Cardiac fibroblast (primary cell): Measurements from ENCODE around the gene SELENOT.
"Not testable (repeated sequence)": the region's sequence is repeated elsewhere in the genome, so short reads cannot be mapped to it uniquely, and the experiment has no call there.

Experiments used
- DNase-seq, 2 donors: peaks; one replicate each; pipeline versions ENCODE4 v3.0.0 to v3.0.0-alpha.2; 2010; ENCODE audit warnings: low read depth in 2 of 2
- H3K4me3 ChIP-seq, 2 donors: replicated peaks in 1 of 2; 1 replicate in 1 of 2; 2 replicates in 1 of 2; pipeline ENCODE4 v1.5.1; 2011; ENCODE audit warnings: low read depth in 2 of 2, low read length in 2 of 2, mild to moderate bottlenecking in 2 of 2, moderate library complexity in 1 of 2
- CTCF ChIP-seq: IDR thresholded peaks from one replicate; pipeline ENCODE4 v1.5.1; 2011; ENCODE audit warnings: low read depth, mild to moderate bottlenecking, low read length, inconsistent platforms

SELENOT gene

DNA sequence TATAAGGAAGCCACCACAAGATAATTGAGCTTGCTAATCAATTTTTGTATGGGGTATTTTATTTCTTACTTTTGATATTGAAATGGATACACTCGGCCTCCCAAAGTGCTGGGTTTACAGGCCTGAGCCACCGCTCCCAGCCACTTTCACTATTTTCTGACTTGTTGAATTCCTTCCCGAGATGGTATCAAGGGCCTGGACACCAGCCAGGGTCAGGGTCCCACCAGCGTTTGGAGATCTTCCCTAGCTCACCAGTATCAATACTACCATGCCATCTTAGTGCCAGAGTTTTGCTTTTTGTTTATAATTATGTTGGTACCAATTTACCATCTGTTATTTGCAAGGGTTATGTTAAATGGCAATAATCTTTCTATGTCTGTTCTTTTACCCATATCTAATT, 5.5 kb upstream of the SELENOT start:
- no peak overlapping the region for H3K4me3 ChIP-seq
- DNase-seq, result no peak
- no peak for TF ChIP-seq CTCF

DNA sequence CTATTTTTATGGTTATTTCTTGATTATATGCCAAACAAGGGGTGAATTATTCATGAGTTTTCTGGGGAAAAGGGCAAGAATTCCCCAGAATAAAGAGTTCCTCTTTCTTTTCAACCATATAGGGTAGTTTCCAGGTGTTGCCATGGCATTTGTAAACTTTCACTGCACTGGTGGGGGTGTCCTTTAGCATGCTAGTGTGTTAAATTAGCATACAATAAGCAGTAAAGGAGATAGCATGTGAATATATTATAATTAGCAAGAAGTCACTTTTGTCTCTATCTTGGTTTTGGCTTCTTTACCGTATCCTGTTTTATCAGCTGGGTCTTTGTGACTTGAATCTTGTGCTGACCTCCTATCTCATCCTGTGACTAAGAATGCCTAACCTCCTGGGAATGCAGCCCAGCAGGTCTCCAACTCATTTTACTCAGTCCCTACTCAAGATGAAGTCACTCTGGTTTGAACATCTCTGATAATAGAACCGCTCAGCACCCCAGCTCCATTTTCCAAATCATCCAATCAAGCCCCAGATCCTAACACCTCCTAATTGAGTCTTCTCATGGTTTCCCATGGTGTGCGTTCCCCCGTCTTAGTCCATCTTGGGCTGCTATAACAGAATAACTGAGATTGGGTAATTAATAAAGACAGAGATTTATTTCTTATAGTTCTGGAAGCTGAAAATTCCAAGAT, 3.4 kb upstream of the SELENOT start:
- no peak overlapping the region for H3K4me3 ChIP-seq
- peak; percentile 41 to 79 for DNase-seq
- no peak for TF ChIP-seq CTCF

GRCh38 chr3:150600647-150601530, 2.2 kb upstream of the SELENOT start:
- peak; percentile 14 to 61 for DNase-seq

DNA sequence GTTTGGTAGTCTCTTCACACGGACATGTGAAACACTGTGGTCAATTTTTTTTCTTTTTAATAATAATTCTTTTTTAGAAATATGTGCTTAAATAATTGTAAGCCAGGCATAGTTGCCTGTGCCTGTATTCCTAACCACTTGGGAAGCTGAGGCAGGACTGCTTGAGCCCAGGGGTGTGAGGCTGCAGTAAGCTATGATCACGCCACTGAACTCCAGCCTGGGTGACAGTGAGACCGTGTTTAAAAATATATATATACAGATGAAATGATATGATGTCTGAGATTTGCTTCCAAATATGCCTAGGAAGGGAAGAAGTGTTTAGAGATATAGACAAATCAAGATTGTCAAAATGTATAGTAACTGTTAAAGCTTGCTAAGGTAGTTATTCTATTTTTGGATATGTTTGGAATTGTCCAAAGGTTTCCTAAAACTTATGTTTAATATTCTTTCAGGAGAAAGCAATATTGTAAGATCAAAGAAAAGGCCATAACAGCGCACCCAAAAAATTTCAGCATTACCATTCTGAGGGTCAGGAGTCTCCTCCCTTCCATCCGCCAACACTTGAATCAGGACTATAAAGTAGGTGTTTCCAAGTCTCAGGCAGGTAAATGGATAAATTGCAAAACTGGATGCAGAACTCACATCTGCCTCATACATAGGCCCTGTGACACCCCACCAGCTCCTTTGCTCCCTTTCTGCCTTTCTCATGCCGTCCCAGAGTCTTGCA, 532 bp upstream of the SELENOT start:
- H3K4me3 ChIP-seq, result peak overlapping the region; percentile 86 to 88
- no peak for DNase-seq
- TF ChIP-seq CTCF, result no peak

More at GRCh38 chr3:150600647-150601530, 2.2 kb upstream of the SELENOT start:
- H3K4me3 ChIP-seq, result not testable (repeated sequence)

- no peak for DNase-seq
- peak overlapping the region; percentile 86 to 88 for H3K4me3 ChIP-seq
- TF ChIP-seq CTCF, result no peak
Observed at GRCh38 chr3:150603980-150604319, 829 bp downstream of the SELENOT start.

DNA sequence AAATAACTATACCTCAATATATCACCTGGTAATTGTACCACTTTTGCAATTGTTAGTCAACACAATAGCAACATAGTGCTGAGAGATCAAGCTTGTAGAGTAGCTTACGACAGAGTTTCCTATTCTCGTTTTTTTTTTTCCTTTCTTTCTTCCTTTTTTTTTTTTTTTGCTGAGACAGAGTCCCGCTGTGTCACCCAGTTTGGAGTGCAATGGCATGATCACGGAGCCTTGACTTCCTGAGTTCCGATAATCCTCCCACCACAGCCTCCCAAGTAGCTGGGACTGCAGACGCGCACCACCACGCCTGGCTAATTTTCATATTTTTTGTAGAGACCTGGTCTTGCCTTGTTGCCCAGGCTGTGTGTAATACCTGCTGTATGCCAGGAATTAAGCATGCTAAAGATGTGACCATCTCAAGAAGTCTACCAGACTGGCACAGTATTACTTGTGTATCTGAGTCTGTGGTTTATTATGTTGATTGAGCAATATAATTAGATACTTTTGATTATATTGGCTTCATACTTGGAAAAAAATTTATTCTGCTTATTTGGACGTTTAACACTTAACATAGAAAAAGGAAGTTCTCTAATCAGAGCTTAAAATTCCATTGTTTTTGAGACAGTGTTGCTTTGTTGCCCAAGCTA, 3.0 kb downstream of the SELENOT start:
- no peak overlapping the region for H3K4me3 ChIP-seq
- DNase-seq, result no peak
- no peak for TF ChIP-seq CTCF
